Measurements from ENCODE around the gene GRHL3. TPM values are rescaled to one million over a fixed set of nuclear protein-coding genes. Genes with fewer than 3 reads are reported as not detected.

The GRHL3 gene
- total and polyA plus RNA-seq, 10 of the 15 experiments (the other 5 are each of a cell fraction or from before 2014, with no cell fraction given) = 0.07 to 0.87 (median 0.34) TPM

DNA sequence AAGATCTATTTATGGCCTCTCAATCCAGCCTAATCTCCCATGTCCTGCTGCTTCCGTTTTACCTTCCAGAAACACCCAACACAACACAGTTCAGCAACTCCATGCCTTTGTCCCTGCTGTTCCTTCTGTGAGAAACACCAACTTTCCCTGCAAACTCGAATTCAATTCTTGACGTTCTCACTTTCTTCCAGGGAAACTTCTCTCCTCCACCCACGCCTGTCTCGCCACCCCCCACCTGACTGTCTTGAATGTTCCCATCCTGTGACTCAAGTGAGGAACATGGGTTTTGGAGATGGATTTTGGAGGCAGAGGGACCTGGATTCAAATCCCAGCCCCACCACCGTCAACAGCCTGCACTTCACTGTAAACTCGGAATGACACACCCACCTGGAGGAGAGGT, 44.8 kb downstream of the GRHL3 start (continued):
- TF ChIP-seq SMC3 (IDR thresholded peaks at IDR 0.05; ENCODE audit: borderline replicate concordance, low read length) (no peak), SPI1 (IDR thresholded peaks at IDR 0.05; ENCODE audit: borderline replicate concordance, insufficient read depth, low read depth, low read length) (no peak), TCF7 (IDR thresholded peaks at IDR 0.05; ENCODE audit: borderline replicate concordance) (no peak), LARP7 (IDR thresholded peaks at IDR 0.05) (no peak), NR2F1 (conservative IDR thresholded peaks at IDR 0.05) (no peak), STAT3 (IDR thresholded peaks at IDR 0.05; ENCODE audit: low read depth, low read length) (no peak), USF1 (IDR thresholded peaks at IDR 0.05; ENCODE audit: borderline replicate concordance, extremely low read length, insufficient read depth, low read depth, low read length) (no peak), HSF1 (IDR thresholded peaks at IDR 0.05; ENCODE audit: low read depth, low read length) (no peak)

DNA sequence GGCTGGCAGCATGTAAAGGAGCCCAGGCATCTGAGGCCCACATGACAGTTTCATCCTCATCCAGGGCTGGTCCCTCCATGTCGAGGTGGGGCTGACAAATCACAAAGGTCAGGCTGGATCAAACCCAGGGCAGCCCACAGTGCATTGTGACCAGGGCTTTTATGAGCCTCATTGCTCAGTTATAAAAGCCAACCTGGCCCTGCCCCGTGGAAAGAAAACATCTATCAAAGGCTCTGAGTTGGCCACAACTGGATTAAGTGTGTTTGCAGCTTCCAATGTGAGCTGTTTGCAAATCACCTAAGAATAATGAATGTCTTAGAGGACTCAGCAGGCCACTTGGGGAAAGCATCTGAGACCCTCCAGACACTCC, 45.4 kb downstream of the GRHL3 start:
- intact Hi-C loops (cut with micrococcal nuclease; ENCODE audit: unreplicated experiment) = no loop called here
- BruUV-seq (replicated peaks) = no TSS peak
- H2AFZ ChIP-seq (ENCODE audit: control insufficient read depth, low read depth, low read length) = no peak overlapping the region
- TF ChIP-seq IRF4 (IDR thresholded peaks at IDR 0.05; ENCODE audit: low read depth, low read length) = no peak
- TF ChIP-seq CTCF (IDR thresholded peaks at IDR 0.05 in 2 of 3, conservative IDR thresholded peaks at IDR 0.05 in 1 of 3; ENCODE audit: control insufficient read depth in 2 of 3, extremely low read depth in 1 of 3, insufficient read depth in 1 of 3, low read depth in 3 of 3, low read length in 3 of 3) = no peak
- no peak for TF ChIP-seq CHD4 (IDR thresholded peaks at IDR 0.05)
- no peak for TF ChIP-seq ZZZ3 (IDR thresholded peaks at IDR 0.05; ENCODE audit: control insufficient read depth, insufficient read length, low read depth)
- 77% methylated on average over 2 of the region's 2 CpGs for WGBS (ENCODE audit: insufficient coverage, insufficient replicate concordance, low lambda C conversion rate, missing lambda C conversion rate)
- no peaks in the 10 kb centered on the region for H3K36me3 ChIP-seq (ENCODE audit: control insufficient read depth in 2 of 2, insufficient read depth in 2 of 2, low read length in 1 of 2)
- no peak for FAIRE-seq
- ChIA-PET POLR2A (no interaction called here), SMC1A (ENCODE audit: uncharacterized antibody, unreplicated experiment) (no interaction called here), CTCF (interaction anchor here (0.6 kb wide), 1 partner anchor 455 kb away, joined by 3 read pairs; no protein-coding TSS in a partner anchor), RAD21 (ENCODE audit: unreplicated experiment) (no interaction called here)
- in situ Hi-C loops (cut with MboI) = no loop called here
- H3K9ac ChIP-seq (ENCODE audit: control insufficient read depth, insufficient read depth, low read length) = no peak overlapping the region
- no peak overlapping the region for H3K4me3 ChIP-seq
- no peaks in the 10 kb centered on the region for H4K20me1 ChIP-seq (ENCODE audit: control insufficient read depth, insufficient read depth)
- no peak overlapping the region for H3K27ac ChIP-seq (ENCODE audit: control insufficient read depth, insufficient read depth)
- peaks cover 11% of the 10 kb centered on the region; the same call in 1 of the 2 replicates for H3K4me1 ChIP-seq (ENCODE audit: control insufficient read depth, insufficient read depth, low read length)
- no peak for DNase-seq (ENCODE audit: low read depth, low spot score)
- ATAC-seq = no peak
- no peak overlapping the region; the same call in 1 of the 2 replicates for H3K4me2 ChIP-seq (ENCODE audit: control insufficient read depth, insufficient read depth)
- no peaks in the 10 kb centered on the region for H3K9me3 ChIP-seq (replicated peaks; ENCODE audit: control insufficient read depth, insufficient read depth, low read length)
- no peaks in the 10 kb centered on the region for H3K27me3 ChIP-seq (replicated peaks in 1 of 2; ENCODE audit: control insufficient read depth in 2 of 2, insufficient read depth in 2 of 2, low read length in 1 of 2)
- H3K79me2 ChIP-seq (ENCODE audit: control insufficient read depth, insufficient read depth, low read length) = no peaks in the 10 kb centered on the region
